ENCODE measurements around the gene FPR1.
A peak's percentile ranks its signal among the peaks of the same experiment; 100 is the strongest.

FPR1 gene

GRCh38 chr19:51716925-51717324 is 34.8 kb downstream of the FPR1 start:
- no peaks in the 10 kb centered on the region for H3K4me1 Mint-ChIP-seq
- H3K4me3 Mint-ChIP-seq = no peak overlapping the region
- TF ChIP-seq CTCF (IDR thresholded peaks at IDR 0.05; ENCODE audit: unreplicated experiment in 3 of 3) = no peak
- peaks cover 74% of the 10 kb centered on the region for H3K27me3 Mint-ChIP-seq (ENCODE audit: low read depth)
- H3K27ac Mint-ChIP-seq = no peak overlapping the region
- no peaks in the 10 kb centered on the region for H3K36me3 Mint-ChIP-seq (ENCODE audit: low read depth)
- peaks cover 8% of the 10 kb centered on the region for H3K9me3 Mint-ChIP-seq

DNA sequence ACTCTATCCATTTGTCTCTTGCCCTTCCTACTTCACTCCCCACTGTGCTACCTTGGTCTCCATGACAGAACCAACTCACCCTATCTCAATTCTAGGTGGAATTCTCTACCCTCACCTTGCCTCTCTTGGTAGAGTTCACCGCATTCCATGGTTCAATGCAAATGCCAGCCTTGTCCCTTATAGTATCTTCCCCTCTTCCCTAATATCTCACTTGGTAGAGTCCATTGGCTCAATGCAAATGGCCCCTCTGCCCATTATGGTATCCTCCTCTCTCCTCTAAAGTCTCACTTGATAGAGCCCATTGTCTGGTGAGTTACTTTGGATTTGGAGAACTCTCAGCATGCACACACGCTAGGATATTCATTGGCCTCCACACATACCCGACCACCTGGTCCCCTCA is 35.8 kb downstream of the FPR1 start:
- TF ChIP-seq CTCF (IDR thresholded peaks at IDR 0.05; ENCODE audit: unreplicated experiment in 3 of 3) = no peak
- H3K36me3 Mint-ChIP-seq (ENCODE audit: low read depth) = no peaks in the 10 kb centered on the region
- peaks cover 8% of the 10 kb centered on the region for H3K9me3 Mint-ChIP-seq
- H3K27ac Mint-ChIP-seq = no peak overlapping the region
- H3K27me3 Mint-ChIP-seq (ENCODE audit: low read depth) = peaks cover 65% of the 10 kb centered on the region
- H3K4me3 Mint-ChIP-seq = no peak overlapping the region
- no peaks in the 10 kb centered on the region for H3K4me1 Mint-ChIP-seq

GRCh38 chr19:51714848-51715247 is 36.8 kb downstream of the FPR1 start:
- H3K36me3 Mint-ChIP-seq (ENCODE audit: low read depth) = no peaks in the 10 kb centered on the region
- H3K27ac Mint-ChIP-seq = no peak overlapping the region

DNA sequence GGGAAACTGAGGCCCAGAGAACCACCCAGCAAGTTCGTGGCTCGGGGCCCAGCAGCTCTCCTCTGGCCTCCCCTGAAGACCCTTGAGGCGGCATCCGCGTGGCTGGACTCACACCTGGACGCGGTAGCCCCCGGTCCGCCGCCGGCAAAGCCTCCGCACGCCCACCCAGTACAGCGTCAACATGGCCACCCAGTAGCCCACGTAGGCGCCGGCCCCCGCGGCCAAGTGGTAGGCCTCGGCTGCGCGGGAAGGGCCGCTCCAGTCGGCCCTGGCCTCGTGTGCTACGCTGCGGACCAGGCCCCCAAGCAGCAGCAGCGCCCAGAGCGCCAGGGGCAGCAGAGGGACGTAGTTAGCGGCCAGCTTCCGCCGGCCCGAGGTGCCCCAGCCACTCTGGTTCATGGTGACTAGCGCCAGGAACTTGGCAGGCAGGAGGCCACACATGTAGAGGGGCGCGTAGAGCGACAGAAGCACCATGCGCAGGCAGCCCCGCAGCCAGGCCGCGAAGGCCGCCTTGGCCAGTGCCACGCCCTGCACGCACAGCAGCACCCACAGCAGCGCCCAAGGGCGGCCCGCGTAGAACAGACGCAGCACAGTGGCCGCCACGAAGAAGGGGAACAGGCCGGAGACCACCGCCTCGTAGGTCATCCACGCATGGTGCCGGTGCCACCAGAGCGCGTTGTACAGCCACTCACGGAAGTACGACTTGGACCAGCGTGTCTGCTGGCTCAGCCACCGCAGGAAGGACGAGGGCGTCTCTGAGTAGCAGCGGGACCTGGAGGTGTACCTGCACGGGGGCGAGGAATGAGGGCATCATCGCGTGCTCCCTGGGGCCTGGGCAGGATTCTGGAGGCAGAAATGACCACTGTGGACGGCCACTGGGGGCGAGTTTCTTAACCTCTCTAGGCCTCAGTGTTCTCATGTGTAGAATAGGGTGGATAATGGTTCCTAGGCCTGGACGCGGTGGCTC is 38.1 kb downstream of the FPR1 start:
- Mint-ChIP-seq H3K36me3 (ENCODE audit: low read depth) (no peaks in the 10 kb centered on the region), H3K4me3 (no peak overlapping the region), H3K4me1 (no peaks in the 10 kb centered on the region), H3K27ac (no peak overlapping the region), H3K27me3 (ENCODE audit: low read depth) (peaks cover 45% of the 10 kb centered on the region), H3K9me3 (peaks cover 5% of the 10 kb centered on the region)
- no peak for TF ChIP-seq CTCF (IDR thresholded peaks at IDR 0.05; ENCODE audit: unreplicated experiment in 3 of 3)

More at GRCh38 chr19:51714848-51715247, 36.8 kb downstream of the FPR1 start:
- peaks cover 55% of the 10 kb centered on the region for H3K27me3 Mint-ChIP-seq (ENCODE audit: low read depth)
- H3K4me3 Mint-ChIP-seq = no peak overlapping the region
- H3K4me1 Mint-ChIP-seq = no peaks in the 10 kb centered on the region
- no peak for TF ChIP-seq CTCF (IDR thresholded peaks at IDR 0.05; ENCODE audit: unreplicated experiment in 3 of 3)
- peaks cover 8% of the 10 kb centered on the region for H3K9me3 Mint-ChIP-seq

DNA sequence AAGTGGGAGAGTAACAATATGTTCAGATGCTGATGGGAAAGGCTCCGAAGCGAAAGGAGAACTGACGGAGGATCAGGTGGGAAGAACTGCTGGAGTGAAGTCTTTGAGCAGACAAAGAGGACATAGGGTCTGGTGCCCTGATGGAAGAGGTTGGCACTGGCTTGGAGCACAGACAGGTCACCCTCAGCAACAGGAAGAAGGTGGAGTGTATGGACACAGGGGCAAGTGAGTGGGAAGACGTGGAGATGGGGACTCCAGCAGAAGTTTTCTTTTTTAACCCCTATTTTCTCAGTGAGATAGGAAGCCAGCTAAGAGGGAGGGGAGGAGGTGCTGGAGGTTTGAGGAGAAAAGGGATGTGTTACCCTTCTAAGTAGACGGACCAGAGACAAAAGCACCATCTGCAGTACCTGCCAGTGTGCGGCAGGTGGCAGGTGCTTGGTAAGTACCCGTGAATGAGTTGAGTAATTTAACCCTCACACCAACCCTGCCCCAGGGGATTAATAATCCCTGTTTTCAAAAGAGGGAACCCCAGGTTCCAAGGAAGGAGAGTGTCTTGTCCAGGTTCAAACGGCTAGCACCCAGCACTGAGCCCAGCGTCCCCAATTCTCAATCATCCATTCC is 39.1 kb downstream of the FPR1 start:
- H3K4me1 Mint-ChIP-seq = no peaks in the 10 kb centered on the region
- TF ChIP-seq CTCF (IDR thresholded peaks at IDR 0.05; ENCODE audit: unreplicated experiment in 3 of 3) = peak; percentile 36 to 42 (median 40)

More for the DNA sequence above, 39.1 kb downstream of the FPR1 start:
- Mint-ChIP-seq H3K4me3 (no peak overlapping the region), H3K9me3 (peaks cover 2% of the 10 kb centered on the region), H3K36me3 (ENCODE audit: low read depth) (peaks cover 8% of the 10 kb centered on the region), H3K27me3 (ENCODE audit: low read depth) (peaks cover 35% of the 10 kb centered on the region), H3K27ac (no peak overlapping the region)

All from nephron (organoid).